ENCODE measurements around the gene NOS1AP.

GRCh38 chr1:162161916-162162550, 92.5 kb downstream of the NOS1AP start:
- TF ChIP-seq, protein P1, sequence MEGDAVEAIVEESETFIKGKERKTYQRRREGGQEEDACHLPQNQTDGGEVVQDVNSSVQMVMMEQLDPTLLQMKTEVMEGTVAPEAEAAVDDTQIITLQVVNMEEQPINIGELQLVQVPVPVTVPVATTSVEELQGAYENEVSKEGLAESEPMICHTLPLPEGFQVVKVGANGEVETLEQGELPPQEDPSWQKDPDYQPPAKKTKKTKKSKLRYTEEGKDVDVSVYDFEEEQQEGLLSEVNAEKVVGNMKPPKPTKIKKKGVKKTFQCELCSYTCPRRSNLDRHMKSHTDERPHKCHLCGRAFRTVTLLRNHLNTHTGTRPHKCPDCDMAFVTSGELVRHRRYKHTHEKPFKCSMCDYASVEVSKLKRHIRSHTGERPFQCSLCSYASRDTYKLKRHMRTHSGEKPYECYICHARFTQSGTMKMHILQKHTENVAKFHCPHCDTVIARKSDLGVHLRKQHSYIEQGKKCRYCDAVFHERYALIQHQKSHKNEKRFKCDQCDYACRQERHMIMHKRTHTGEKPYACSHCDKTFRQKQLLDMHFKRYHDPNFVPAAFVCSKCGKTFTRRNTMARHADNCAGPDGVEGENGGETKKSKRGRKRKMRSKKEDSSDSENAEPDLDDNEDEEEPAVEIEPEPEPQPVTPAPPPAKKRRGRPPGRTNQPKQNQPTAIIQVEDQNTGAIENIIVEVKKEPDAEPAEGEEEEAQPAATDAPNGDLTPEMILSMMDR (IDR thresholded peaks at IDR 0.05) = no peak
- TF ChIP-seq POLR2A (IDR thresholded peaks at IDR 0.05) = no peak

Data from body of pancreas (tissue), 4 donors.